GM19397 (cell line): ENCODE measurements around the gene NDUFB10.

Source experiments
- ATAC-seq: cut with Tn5 transposase; IDR thresholded peaks from one replicate; pipeline ENCODE4 v1.9.1; 2021; ENCODE audit warnings: mild to moderate bottlenecking, moderate library complexity; ENCODE audit not compliant: unreplicated experiment

NDUFB10 gene

GRCh38 chr16:1998852-1999801 lies 39.8 kb downstream of the NDUFB10 start:
- no peak for ATAC-seq

DNA sequence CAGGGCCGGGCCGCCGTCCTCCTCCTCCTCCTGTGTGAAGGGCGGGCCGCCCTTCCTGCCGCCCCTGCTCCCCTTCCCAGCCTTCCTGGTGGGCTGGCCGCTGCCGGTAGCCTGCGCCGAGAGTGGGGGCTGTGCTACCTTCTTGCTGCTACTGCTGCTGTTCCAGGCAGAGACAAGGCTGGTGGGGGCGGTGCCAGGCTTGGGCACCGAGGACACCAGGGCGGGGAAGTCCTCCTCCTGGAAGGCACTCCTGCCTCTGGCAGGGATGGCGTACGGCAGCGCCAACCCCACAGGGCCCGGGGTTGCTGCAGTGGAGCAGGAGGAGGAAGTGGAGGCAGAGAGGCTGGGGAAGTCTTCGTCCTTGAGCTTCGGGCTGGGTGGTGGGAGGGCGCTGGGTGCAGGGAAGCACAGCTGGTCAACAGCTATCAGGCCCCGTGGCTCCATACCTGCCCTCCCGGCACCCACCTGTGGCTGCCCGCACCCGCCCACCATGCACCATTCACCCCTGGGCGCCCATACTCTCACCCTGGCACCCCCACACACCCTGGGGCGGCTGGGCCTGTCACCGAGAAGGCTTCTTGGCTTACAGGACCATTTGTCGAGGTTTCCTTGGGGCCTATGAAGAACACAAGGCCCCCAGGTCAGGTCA lies 40.7 kb downstream of the NDUFB10 start:
- ATAC-seq = no peak

DNA sequence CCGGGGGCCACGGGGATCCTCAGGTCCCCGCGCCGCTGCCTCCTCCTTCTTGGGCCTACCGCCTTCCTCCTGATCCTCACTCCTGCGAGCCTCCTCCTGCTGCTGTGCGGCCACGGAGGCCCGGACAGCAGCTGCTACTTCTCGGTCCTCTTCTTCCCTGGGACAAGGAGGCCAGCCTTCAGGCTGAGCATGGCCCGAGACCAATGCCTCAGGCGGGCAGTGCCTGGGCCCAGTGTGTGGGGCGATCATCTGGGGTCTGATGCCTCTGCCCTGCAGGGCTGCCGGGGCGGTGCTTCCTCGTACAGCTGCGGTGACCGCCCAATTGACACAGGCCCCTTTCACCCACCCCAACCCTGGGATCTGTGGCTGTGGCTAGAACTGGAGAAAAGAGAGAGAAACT lies 41.7 kb downstream of the NDUFB10 start:
- ATAC-seq = no peak

DNA sequence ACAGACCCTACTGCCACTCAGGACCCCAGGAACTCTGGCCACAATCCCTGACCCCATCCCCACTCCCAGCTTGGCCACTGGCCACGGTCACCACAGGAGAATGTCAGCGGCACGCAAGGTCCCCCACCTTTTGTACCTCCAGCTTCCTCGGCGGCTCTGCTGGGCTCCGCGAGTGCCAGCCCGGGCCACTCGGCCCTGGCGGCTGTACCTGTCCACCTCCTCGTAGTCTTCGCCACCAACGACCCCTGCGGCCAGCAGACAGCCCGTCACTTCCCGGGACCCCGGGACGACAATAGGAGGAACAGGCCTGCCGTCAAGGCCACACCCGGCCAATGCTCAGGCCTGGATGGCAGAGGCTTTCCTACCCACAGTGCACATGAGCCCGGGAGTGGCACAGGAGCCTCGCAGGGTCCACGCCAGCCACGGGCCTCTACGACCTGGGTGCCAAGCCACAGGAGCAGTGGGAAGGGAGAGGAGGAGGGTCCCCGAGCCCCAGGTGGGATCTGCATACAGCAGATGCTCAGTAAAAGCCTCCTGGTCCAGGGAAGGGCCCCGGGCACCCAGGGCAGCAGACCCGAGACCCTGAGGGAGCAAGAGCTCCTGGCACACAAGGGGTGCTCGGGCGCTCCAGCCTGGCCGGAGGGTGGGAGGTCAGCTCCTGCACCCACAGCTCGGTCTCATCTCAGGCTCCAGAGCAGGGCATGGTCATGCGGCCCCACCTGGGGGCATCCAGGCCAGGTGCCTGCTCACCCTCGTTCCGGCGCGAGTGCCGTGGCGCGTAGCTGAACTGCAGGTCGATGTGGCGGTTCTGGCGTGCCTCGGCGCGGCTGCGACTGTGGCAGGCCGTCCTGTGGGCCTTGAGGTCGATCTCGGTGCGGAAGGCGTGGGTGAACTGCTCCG lies 42.4 kb downstream of the NDUFB10 start:
- ATAC-seq = no peak

GRCh38 chr16:2002406-2003230 lies 43.3 kb downstream of the NDUFB10 start:
- ATAC-seq = no peak

DNA sequence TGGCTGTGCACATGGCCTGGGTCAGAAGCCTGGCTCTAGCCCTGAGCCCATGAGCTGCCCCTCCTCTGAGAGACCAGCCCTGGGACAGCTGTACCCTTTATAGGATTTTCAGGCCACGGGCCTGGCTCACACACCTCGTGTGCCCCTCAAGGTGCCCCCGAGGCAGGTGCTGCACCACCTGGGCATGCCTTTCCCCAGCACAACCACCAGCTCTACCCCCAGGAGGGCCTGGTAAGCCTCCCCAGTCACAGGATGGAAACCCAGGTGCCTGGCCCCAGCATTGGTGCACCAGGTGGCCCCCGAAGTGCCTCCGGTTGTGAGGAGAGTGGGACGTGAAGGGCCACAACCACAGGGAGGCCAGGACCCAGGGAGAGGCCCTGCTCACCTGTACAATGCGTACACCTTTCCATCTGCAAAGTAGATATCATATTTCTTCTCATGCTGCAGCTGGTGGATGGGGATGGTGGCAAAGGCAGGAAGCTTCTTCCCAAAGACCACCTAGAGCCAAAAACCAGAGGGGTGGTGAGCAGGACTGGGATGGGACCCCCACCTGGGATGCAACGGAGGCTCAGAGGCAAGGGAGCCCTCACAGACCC lies 44.0 kb downstream of the NDUFB10 start:
- ATAC-seq = no peak

- ATAC-seq = no peak
Measured at GRCh38 chr16:2003827-2004641, 44.7 kb downstream of the NDUFB10 start.

- no peak for ATAC-seq
Measured at GRCh38 chr16:2004795-2005517, 45.6 kb downstream of the NDUFB10 start.

GRCh38 chr16:2005646-2006045 lies 46.3 kb downstream of the NDUFB10 start:
- ATAC-seq = no peak

DNA sequence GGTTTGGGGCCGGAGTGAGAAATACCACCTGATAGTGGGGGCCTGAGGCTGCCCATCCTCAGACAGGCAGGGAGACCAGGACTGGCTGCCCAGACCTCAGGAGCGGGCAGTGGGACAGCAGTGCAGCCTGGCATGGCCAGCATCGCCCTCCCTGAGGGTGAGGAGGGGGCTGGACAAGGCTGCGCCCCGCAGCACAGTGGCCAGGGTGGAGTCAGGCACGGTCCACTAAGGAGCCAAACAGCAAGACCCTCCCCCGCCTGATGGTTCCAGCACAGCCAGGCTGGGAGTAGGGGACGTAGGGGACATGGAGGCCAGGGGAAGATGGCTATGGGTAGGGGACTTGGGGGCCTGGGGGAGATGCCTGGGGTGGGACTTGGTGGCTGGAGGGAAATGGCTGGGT lies 47.0 kb downstream of the NDUFB10 start:
- no peak for ATAC-seq

GRCh38 chr16:2007081-2007836 lies 47.9 kb downstream of the NDUFB10 start:
- ATAC-seq = no peak

- ATAC-seq = no peak
Measured at GRCh38 chr16:2008009-2008526, 48.7 kb downstream of the NDUFB10 start.

DNA sequence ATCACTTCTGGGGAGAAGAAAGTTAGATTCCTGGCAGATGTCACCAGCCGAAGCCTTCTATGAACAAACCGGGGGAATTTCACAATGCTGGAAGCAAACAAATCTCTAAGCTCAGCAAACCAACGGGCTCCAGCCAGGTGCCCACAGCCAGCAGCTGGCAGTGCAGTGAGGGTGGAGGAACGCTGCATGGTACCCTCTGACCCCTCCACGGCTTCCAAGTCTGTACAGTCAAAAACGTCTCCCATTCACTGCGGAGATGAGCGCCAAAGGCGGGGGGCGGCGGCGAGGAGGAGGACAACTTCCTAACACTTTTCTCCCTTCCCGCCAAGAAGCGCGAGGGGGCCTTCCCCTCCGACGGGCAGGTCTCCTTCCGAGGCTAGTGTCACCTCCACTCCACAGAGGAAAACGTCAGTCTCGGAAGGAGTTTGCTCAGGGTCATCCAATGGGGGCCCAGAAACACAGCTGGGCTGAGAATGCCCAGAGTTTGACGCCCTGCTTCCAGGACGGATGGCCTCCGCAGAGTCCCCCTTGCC lies 49.4 kb downstream of the NDUFB10 start:
- ATAC-seq = no peak

GRCh38 chr16:2009164-2009711 lies 49.9 kb downstream of the NDUFB10 start:
- ATAC-seq = no peak

GRCh38 chr16:2009791-2010510 lies 50.6 kb downstream of the NDUFB10 start, which contains the start of gene ZNF598:
ZNF598 (minus strand) TSS chr16:2009821.
- ATAC-seq = peak; percentile 86
